ENCODE results near the gene PKDREJ.

The PKDREJ gene

GRCh38 chr22:46238541-46238940 is 24.6 kb downstream of the PKDREJ start:
- no peak overlapping the region for H3K27ac ChIP-seq
- TF ChIP-seq ZFX (IDR thresholded peaks at IDR 0.05) (no peak), CTCF (conservative IDR thresholded peaks at IDR 0.05) (no peak)

- TF ChIP-seq ZFX (IDR thresholded peaks at IDR 0.05), result no peak
- no peak for TF ChIP-seq CTCF (conservative IDR thresholded peaks at IDR 0.05)
- H3K27ac ChIP-seq, result no peak overlapping the region
These were observed 25.6 kb downstream of the PKDREJ start for GRCh38 chr22:46237453-46238124.

- TF ChIP-seq CTCF (conservative IDR thresholded peaks at IDR 0.05) (no peak), ZFX (IDR thresholded peaks at IDR 0.05) (no peak)
- no peak overlapping the region for H3K27ac ChIP-seq
These were observed 28.2 kb downstream of the PKDREJ start for GRCh38 chr22:46234969-46235368.

GRCh38 chr22:46233231-46233630 is 29.9 kb downstream of the PKDREJ start:
- H3K27ac ChIP-seq, result no peak overlapping the region
- TF ChIP-seq ZFX (IDR thresholded peaks at IDR 0.05) (no peak), CTCF (conservative IDR thresholded peaks at IDR 0.05) (no peak)

- TF ChIP-seq ZFX (IDR thresholded peaks at IDR 0.05), result no peak
- TF ChIP-seq CTCF (conservative IDR thresholded peaks at IDR 0.05), result no peak
- no peak overlapping the region for H3K27ac ChIP-seq
These were observed 32.8 kb downstream of the PKDREJ start for GRCh38 chr22:46230262-46230901.

GRCh38 chr22:46229701-46230100 is 33.4 kb downstream of the PKDREJ start:
- TF ChIP-seq CTCF (conservative IDR thresholded peaks at IDR 0.05) (no peak), ZFX (IDR thresholded peaks at IDR 0.05) (no peak)

GRCh38 chr22:46226577-46226976 is 36.6 kb downstream of the PKDREJ start:
- H3K27ac ChIP-seq, result no peak overlapping the region
- no peak for TF ChIP-seq ZFX (IDR thresholded peaks at IDR 0.05)
- TF ChIP-seq CTCF (conservative IDR thresholded peaks at IDR 0.05), result no peak

More at GRCh38 chr22:46229701-46230100, 33.4 kb downstream of the PKDREJ start:
- no peak overlapping the region for H3K27ac ChIP-seq
